Erythroblast (primary cell): ENCODE measurements around the gene RB1.

Source experiments
- GATA1 ChIP-seq: IDR thresholded peaks from 2 replicates; pipeline ENCODE4 v1.6.1; 2011; ENCODE audit warnings: low read depth, mild to moderate bottlenecking, control low read depth, low read length, moderate library complexity
- POLR2A ChIP-seq: IDR thresholded peaks from 2 replicates; pipeline ENCODE4 v1.6.1; 2011; ENCODE audit warnings: mild to moderate bottlenecking, low read length

GRCh38 chr13:48349525-48349924, 46.0 kb downstream of the RB1 start:
- no peak for TF ChIP-seq POLR2A
- TF ChIP-seq GATA1: no peak
